GM21576 (cell line): ENCODE results near the gene OFD1.
"Not testable (repeated sequence)": the region's sequence is repeated elsewhere in the genome, so short reads cannot be mapped to it uniquely, and the experiment has no call there.

Experiments used
- ATAC-seq: cut with Tn5 transposase; IDR thresholded peaks from one replicate; pipeline ENCODE4 v1.9.1; 2021; ENCODE audit warnings: mild to moderate bottlenecking, moderate library complexity; ENCODE audit not compliant: unreplicated experiment

The OFD1 gene

DNA sequence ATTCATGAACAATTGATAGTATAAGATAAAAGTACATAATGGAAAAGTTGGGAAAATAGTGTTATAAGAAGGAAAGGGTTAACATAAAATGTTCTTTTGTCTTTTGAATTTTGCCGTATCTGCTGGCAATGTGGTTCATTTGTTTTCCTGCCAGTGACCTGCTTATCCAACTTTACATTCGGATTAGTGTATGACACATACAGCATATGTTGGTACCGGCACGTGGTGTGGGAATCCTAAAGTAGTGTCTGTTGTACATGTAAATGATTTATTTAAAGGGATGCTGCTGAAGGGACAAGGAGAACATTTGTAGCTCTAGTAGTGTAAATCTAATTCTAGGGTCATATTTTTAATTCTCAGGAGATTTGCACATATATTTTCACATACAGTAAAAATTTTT is 34.2 kb upstream of the OFD1 start:
- no peak for ATAC-seq

DNA sequence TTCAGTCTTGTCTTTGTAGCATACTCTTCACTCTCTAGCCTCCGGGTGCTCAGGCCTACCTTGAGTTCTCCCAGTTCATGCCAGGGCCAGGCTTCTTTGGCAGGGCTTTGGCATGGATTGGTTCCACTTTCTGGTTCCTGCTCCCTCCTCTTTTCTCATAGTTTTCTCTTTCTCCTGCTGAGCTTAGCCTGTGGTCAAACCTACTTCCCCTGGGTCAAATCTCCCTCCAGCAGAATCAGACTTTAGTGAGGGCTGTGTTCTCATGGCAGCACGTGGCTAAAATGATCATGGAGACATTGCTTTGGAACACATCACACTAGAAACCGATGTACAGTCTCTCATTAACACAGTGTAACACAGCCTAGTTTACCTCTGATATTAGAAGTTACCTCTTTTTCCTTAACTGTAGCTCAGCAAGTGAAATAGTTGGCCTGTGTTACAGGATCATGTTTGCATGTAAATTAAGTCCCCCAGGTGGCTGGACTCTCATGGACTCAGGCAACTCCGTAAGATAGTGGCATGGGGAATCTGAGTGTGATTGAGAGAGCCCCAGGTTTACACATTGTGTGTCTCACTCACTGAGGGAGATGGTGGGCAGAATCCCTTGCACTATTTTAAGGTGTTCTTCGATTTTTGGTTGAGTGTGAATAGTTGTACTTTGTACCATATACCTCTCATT is 32.3 kb upstream of the OFD1 start:
- ATAC-seq, result no peak

DNA sequence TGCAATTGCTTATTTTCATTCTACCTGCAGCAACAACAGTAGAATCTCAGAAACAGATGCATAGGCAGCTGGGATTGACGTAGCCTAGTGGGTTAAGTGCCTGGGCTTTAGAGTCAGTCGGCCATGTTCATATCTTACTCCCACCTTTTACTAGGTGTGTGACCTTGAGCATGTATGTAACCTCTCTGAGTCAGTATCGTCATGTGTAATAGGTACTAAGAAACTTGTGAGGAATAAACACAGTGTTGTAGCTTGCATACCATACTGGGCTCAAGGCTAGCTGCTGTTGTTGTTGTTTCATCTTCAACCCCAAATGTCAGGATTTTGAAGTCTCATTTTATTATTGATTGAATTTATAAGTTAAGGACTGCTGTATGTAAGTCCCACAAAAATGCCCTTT is 31.4 kb upstream of the OFD1 start:
- no peak for ATAC-seq

DNA sequence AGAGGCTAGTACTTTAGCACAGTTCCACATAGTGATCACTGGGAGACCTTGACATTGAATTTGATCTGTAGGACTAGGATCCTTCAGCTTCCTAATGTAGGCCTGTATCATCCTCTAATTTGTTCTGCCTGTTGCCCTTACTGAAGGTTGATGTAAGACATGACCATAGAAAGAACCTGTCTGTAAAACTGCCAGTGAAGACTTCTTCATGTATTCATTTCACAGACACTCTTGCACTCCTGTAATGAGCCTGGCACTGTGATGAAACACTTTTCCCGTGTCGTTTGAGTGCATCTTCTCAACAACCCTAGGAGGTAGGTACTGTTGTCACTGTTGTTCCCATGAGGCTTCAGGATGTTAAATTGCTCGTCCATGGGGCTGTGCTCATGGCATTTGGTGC is 31.0 kb upstream of the OFD1 start:
- no peak for ATAC-seq

DNA sequence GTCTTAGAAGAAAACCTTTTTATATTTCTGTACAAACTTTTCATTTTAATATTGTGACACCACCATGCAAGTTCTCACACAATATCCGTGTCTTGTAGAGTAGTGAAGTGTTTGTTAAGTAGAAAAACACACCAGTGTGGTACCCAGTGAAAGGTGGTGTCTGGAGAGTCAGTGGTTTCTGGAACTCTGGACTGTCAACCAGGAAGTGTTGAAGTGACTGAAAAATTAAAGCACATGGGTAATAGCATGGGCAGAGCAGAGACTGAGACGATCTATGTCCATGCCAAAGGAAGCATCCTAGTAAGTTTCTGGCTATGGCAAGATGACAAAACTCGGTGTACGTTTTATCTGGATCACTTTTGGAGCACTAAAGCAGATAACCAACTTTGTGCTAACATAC is 23.4 kb upstream of the OFD1 start:
- ATAC-seq, result no peak

DNA sequence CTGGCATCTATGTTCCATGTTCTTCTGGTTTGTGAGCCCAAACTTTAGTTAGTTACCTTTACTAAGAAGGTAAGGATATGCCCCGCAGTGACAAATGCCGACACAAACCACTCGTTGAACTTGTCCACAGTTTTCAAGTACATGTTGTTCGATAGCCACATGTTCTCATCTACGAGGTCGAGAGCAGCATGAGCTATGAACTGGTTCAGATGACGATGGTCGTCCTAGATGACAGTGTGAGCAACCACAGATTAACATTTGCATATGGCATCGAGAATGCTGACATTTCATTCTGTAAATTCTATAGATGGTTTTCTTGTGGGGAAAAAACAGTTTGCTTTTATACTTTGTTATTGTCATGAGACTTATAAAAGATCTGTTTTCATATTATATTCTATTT is 18.1 kb upstream of the OFD1 start:
- no peak for ATAC-seq

DNA sequence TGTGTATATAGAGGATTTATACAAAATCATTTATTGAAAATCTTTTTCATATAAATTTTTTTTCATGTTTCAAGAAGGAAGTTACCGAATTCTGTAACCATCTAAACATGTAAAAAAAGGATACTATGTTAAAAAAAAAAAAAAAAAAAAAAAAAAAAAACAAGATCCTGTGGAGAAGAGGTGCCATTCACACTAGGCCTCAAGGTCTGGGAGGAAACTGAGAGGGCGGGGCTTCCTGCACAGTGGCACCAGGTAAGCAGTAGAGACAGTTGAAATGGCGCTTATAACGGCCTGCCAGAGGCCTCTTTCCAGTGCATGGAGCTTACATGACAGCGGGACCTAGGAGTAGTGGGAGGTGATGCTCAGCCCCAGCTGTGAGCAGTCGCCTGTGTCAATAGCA is 17.6 kb upstream of the OFD1 start:
- ATAC-seq, result no peak

DNA sequence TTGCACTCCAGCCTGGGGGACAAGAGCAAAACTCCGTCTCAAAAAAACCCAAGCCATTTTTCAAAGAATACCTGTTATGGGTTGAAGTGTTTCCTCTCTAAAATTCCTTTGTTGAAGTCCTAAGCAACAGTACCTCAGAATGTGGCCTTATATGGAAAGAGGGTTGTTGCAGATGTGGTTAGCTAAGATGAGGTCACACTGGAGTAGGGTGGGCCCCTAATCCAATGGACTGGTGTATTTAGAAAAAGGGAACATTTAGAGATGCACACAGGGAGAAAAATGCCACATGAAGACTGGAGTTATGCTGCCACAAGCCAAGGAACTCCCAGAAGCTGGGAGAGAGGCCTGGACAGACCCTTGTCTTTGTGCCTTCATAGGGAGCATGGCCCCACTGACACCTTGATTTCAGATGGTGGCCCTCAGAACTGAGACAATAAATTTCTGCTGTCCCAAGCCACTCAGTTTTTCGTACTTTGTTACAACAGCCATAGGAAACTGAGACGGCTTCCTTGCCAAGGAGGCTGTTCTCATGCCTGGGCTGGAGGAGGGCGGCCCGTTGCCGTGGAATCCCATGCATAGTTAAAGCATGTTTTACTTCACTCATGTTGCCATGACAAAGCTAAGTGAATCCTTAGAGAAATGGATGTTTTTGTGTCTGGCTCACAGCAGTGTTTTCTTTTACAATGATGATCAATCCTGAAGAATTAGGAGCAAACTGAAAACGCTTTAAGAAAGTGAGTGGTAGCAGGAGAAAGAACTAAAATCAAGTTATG is 16.7 kb upstream of the OFD1 start:
- no peak for ATAC-seq

DNA sequence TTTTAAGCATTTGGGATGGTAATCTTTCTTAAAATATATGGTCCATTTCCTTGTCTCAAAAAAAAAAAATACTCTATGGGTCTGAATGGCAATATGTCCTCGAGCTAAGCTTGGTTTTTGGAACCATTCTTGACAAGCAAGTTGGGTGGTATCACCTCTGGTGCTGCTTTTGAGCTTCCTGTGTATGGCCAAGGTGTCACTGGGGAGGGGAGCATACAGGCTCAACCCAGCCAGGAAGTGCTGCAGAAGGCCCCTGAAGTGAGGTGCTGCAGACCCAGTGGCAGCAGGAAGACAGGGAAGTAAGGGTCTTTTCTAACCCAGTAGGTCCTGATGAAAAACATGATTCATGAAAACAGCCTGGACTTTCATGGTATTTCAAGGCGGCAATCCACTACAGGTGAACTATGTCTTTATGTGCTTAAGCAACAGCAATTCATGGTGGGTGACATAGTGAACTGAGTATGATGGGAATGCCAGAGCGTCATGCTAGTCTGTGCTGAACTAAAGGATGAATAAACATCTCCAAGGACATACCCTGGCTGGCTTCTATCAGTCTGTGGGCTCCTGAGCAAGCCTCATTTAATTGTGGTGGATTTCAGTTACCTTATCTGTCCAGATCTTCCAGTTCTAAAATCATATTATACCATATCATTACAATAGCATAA is 15.2 kb upstream of the OFD1 start:
- ATAC-seq, result no peak

DNA sequence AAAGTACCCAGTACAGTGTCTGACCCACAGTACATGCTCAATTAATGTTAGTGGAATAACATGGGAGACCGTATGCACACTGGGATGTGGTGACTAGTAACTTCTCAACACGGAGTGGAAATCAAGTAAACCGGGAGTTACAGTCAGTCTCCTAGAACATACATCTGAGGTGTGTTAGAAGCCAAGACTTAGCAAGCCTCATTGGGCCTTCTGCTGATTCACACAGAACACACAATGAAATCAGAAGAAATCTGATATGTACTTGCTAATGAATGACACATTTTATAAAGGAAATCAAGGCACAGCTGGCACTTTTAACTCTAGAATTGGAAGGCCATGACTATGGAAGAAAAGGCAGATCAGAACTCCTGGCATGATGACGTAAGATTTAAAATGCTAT is 13.2 kb upstream of the OFD1 start:
- no peak for ATAC-seq

DNA sequence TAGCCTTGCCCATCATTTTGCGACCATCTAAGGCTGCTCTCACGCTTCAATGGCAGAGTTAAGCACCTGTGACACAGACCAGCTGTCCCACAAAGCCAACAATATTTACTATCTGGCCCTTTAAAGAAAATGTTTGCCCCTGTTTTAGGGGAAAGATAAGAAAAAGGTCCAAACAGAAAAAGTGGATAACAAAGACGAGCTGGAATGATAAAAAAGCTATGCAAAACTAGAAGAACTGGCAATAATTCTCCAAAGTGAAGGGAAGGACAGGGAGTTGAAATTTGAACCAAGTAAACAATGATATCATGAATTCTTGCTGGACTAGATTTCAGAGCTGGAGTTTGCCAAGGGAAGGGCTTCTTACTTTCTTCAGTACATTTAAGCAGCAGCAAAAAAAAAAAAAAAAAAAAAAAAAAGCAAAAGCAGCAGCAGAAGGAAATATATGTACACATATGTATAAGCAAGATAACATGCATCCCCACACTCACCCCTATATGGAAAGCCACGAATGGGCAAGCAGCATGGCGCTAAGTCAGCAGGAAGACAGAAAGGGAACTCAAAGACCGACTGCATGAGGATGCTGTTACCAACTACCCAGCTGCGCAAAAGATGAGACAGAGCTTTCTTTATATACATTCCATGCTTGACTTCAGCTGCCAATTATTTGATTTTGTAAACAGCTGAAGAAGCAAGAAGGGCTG is 12.6 kb upstream of the OFD1 start:
- ATAC-seq, result no peak

DNA sequence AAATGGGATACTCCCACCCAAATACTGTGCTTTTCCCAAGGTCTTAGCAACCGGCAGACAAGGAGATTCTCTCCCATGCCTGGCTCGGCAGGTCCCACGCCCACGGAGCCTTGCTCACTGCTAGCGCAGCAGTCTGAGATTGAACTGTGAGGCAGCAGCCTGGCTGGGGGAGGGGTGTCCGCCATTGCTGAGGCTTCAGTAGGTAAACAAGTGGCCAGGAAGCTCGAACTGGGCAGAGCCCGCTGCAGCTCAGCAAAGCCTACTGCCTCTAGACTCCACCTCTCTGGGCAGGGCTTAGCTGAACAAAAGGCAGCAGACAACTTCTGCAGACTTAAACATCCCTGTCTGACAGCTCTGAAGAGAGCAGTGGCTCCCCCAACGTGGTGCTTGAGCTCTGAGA is 9.7 kb upstream of the OFD1 start:
- not testable (repeated sequence) for ATAC-seq

DNA sequence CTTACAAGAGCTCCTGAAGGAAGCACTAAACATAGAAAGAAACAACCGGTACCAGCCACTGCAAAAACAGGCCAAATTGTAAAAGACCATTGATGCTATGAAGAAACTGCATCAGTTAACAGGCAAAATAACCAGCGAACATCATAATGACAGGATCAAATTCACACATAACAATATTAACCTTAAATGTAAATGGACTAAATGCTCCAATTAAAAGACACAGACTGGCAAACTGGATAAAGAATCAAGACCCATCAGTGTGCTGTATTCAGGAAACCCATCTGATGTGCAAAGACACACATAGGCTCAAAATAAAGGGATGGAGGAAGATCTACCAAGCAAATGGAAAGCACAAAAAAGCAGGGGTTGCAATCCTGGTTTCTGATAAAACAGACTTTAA is 8.0 kb upstream of the OFD1 start:
- not testable (repeated sequence) for ATAC-seq

DNA sequence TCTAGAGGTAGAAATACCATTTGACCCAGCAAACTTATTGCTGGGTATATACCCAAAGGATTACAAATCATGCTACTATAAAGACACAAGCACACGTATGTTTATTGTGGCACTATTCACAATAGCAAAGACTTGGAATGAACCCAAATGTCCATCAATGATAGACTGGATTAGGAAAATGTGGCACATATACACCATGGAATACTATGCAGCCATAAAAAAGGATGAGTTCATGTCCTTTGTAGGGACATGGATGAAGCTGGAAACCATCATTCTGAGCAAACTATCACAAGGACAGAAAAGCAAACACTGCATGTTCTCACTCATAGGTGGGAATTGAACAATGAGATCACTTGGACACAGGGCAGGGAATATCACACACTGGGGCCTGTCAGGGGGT is 4.0 kb upstream of the OFD1 start:
- not testable (repeated sequence) for ATAC-seq

DNA sequence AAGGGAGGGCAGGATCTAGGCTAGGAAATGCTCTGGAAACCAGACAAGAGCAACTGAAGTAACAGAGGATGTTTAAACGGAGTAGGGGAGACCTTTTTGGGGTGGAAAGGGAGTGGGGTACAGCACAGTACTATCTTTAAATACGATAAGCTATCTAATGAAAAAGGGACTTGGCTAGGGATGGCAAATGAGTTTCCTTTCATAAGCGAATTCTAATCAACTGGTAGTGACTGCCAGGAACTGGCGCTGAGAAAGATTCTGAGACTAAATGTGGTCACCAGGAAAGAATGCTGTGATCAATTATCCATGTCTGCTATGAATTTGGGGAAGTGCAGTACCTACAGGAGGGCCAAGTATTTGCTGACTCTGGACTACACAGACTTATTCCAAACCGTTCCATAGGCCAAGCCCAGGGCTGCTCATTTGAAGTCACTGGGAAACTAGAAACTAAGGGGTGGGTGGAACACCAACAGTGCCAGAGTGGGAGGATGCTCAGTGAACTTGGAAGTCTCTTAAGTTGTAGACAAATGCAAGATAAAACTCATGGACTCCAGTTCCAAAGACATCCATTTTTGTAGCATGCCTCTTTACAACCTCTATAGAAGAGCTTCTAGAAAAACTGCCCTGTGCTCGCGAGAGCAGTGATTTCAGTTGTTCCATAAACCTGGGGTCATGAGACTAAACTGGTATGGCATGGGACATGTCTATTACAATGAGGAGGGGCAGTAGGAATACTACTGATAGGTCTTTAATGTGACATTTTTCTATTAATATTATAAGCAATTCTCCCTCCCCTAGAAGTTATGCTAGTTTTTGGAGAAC is 2.1 kb upstream of the OFD1 start:
- ATAC-seq, result no peak

DNA sequence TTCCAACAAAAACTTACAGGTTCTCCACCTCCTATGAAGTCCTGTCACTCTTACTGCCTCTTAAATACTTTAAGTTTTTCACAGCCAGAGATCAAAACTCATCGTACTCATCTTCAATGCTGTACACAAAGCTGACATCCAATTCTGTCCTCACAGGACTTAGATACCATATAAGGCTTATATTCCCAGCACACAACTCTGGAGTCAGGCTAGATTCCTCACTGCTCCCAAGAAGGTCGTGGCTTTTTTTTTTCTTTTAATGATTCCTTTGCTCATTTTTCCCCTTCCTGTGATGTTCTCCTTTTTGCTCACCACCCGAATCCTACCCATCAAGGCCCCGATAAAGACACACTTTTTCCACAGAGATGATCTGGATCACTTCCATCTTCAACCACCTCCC is 1.0 kb upstream of the OFD1 start:
- no peak for ATAC-seq

DNA sequence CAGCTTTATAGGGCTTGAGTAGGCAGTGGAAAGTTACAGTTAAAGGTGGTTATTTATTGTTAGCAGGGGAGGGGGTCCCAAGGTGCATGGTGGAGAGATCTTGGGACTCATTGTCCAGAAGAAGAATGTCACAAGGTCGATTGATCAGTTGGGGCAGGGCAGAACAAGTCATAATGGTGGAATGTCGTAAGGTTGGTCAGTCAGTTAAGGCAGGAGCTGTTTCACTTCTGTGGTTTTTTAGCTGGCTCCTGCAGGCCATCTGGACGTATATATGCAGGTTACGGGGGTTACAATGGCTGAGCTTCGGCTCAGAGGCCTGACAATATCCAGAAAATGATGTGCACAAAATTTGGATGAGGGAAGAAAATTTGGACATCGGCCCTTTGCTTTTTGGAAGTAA is 7.1 kb downstream of the OFD1 start:
- ATAC-seq, result no peak

DNA sequence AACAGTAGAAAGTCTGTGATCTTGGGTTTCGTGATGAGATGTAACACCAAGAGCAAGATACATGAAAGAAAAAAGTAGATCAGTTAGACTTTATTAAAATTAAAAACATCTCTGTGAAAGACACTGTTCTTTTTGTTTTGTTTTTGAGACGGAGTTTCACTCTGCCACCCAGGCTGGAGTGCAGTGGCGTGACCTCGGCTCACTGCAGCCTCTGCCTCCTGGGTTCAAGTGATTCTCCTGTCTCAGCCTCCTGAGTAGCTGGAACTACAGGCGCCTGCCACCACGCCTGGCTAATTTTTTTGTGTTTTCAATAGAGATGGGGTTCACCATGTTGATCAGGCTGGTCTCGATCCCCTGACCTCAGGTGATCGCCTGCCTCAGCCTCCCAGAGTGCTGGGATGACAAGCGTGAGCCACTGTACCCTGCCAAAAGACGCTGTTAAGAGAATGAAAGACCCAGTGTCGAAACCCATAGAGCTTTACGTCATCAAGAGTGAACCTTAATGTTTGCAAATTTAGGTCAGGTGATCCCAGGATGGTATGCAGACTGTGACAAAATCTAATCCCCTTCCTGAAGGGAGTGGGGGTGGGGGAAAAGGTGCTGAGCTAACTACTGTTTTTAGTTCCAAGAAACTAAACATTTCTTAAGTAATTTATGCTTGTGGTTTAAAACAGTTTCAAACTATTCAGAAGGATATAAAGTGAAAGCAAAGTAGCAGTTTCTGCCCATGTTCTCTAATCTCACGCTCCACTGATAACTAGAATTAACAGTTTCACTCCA is 8.0 kb downstream of the OFD1 start:
- peak; percentile 93 for ATAC-seq

DNA sequence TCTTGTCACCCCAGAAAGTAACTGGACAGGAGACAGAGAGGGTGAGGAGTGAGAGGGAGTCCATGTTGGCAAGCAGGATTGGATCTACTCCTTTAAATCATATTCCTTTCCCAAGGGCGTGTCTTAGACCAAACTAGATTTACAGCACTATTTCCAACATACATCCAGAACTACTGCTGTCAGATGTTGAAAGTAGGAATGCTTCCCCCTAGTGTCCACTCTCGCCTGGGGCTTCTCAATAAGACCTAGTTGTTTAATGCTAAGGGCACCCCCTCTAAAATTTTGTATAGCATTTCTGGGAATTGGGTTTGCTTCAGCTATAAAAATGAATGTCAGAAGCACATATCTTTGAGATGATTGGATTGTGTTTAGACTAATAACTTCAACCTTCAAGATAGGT is 13.3 kb downstream of the OFD1 start:
- ATAC-seq, result no peak

DNA sequence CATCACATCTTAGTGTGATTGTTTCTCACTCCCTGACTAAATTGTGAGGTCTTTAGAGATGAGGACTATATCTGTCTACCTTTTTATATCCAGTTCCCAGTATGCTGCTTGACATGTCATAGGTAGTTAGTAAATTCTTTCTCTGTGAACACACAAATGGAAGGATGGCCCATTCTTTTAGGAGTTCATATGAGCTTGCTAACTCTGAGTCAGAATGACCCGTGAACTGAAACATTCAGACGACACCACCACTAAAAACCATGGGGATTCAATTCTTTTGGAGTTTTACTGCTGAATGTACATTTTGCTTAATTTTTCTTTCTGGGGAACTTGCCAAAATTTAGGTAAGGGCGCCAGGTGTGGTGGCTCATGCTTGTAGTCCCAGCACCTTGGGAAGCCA is 13.9 kb downstream of the OFD1 start:
- no peak for ATAC-seq
